Hepatic stellate cell (primary cell): ENCODE results near the gene RPA3.
A peak's percentile ranks its signal among the peaks of the same experiment; 100 is the strongest.

Experiments
- DNase-seq: peaks from one replicate; pipeline ENCODE4 v3.0.0; 2011; ENCODE audit warnings: low spot score

Gene RPA3

DNA sequence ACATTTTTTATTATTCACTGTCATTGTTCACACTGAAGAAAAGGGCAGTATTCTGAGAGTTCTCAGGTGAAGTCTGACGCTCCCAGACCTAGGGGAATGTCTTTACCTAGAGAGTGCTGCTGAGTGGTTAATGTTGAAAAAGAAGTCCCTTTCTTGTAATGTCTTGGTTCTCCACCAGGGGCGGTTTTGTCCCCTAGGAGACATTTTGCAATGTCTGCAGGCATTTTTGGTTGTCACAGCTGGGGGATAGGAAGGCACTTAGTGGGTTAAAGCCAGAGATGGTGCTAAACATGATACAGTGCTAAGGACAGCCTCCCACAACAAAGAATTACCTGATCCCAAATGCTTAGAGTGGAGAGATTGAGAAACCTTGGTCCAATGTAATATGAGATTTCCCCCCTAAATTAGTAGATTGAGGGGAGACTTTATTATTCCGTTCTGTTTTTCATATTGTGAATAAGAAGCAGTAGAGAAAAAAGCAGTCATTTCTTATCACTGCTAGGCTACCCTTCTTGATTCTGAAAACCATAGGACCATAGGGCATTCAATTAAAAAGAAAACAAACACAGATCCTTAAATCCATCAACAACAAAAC, 64.7 kb downstream of the RPA3 start:
- no peak for DNase-seq

DNA sequence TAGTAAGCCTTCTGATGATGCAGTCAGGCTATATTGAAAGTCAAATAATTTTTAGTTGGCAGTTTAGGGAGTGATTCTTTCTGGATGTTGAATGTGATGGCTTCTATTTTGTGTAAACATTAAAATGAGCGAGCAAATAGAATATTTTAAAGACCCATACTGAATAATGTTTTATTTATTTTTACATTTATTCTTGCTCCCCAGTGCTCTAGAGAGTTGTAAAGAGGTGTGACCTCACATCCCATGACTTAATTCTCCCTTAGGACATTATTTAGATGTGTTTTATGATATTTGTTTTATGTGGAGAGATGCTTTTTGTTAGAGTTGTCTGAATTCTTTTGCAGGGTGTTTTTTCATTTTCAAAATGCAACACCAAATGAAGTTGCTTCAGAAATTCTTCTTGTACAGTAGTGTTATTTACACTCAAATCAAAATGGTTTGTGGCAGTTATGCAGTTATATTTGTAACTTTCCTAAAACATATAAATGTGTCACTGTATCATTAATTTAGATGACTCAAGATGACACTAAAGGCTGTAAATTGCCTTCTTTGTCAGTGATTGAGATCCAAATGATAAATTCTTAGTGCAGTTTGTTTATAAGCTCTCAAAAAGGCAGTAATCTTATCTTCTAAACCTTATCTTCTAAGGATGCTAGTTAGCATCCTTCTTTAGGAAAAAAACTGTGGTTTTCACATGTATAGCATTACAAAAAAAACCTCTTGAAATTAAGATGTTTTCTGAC, 65.4 kb downstream of the RPA3 start:
- no peak for DNase-seq

GRCh38 chr7:7651479-7651878, 66.9 kb downstream of the RPA3 start:
- no peak for DNase-seq

DNA sequence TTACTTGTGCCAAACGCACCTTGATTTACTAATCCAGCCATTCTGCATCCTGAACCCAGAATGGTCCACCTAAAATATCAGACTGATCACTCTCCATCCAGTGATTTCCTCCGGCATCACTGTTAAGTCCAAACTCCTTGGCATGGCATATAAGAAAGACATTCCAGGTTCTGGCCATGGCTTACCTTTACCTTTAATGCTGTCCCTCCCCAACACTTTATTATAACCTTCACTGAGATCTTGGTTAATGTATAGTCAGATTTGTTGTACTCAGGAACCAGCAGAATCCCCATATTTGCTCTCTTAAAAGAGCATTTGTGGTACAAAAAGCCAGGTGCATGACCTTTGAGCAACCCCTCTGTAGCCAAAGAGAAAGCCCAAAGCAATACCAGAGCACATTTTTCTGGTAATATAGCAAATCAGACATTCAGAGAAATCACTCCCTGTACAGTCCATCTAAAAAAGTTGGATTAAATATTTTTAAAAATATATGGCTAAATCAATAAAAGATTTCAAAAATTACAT, 67.7 kb downstream of the RPA3 start:
- DNase-seq = no peak

DNA sequence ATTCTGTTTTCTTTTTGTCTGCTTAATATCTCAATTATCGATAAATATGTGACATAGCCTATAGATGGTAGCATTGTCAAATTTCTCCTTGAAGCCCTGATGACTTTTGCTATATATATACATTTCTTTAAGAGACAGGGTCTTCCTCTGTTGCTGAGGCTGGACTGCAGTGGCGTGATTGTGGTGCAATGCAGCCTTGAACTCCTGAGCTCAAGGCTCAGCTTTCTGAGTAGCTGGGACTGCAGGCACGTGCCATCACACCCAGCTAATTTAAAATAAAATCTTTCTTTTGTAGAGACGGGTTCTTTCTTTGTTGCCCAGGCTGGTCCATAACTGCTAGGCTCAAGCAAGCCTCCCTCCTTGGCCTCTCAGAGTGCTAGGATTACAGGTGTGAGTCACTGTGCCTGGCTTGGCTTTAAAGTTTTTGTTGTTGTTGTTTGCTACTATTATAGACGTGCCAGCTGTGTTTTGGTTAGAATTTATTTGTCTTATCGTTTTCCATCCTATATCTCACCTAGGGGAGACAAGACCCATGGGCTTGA, 70.8 kb downstream of the RPA3 start:
- DNase-seq = no peak

GRCh38 chr7:7642081-7642480, 76.3 kb downstream of the RPA3 start:
- no peak for DNase-seq

- peak; percentile 28 for DNase-seq
These were observed 77.2 kb downstream of the RPA3 start for GRCh38 chr7:7641129-7641663.

DNA sequence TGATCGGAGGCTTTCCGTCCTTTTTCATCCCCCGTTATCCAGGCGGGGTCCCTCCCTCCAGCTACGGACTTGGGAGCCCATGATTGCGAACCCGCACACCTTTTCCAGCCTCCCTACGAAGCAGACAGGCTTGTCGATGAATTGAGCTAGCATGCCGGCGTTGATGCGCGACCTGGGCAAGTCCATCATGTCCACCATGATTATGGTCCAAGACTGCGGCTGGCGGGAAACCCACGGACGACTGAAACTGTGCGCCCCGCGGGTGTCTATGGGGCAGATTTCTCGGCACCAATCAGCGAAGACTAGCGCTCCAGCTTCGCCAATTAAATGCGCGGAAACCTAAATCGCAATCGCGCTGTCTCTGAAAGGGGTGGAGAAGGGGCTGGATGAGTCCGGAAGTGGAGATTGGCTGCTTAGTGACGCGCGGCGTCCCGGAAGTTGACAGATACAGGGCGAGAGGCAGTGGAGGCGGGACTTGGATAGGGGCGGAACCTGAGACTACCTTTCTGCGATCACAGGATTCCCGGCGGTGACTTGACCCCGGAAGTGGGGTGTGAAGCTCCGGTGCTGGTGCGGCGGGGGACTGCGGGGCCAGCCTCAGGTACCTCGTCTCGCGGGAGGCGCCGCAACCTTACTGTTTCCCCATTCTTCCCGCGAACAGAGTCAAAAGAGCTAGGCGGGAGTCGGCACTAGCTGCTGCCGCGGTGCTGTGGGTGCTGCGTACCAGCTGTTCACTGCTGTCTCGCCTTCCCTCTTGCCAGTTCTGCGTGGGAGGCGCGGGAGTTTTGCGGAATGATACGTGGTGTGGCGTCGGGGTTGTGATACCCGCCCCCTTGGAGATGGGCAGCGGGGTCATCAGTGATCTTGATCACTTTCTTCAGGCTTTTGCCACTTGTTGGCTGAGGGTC, 77.9 kb downstream of the RPA3 start, which contains the start of gene UMAD1:
Gene UMAD1, plus strand, starts transcription at position 532 of the 908 bp plus-strand sequence. CDS start 32,620 bp downstream, outside the sequence.
- peak; percentile 94 for DNase-seq

GRCh38 chr7:7639847-7640220, 78.6 kb downstream of the RPA3 start:
- DNase-seq = no peak

DNA sequence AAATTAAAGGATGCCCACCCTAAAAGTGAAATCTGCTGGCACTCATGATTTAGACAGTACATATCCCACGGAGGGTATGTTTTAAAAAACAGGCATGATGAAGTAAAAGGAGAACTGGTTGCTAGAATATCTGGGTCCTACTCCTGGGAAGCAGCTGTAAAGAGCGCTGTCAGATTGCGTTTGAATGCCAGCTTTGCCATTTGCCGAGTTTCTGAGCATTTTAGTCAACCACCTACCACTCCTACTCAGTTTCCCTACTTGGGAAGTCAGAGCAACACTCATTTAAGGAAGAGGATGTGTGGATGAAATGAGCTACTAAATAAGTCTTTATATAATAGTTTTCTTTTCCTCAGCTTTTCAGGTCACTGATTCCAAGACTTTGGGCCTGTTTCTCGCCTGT, 79.0 kb downstream of the RPA3 start:
- no peak for DNase-seq

DNA sequence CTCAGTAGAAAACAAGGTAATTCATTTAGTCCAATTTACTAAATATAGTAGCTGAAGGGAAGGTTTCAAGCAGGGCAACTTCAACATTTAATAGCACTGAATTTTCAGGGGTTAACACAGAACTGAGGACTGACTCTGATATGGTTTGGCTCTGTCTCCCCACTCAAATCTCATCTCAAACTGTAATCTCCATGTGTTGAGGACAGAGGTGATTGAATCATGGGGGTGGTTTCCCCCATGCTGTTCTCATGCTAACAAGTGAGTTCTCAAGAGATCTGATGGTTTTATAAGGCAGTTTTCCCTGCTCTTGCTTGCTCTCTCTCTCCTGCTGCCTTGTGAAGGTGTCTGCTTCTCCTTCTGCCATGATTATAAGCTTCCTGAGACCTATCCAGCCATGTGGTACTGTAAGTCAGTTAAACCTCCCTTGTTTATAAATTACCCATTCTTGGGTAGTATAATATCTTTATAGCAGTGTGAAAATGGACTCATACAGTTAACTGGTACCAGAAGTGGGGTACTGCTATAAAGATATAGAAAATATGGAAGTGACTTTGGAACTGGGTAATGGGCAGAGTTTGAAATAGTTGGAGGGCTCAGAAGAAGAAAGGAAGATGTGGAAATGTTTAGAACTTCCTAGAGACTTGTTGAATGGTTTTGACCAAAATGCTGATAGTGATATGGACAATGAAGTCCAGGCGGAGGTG, 87.6 kb downstream of the RPA3 start:
- no peak for DNase-seq

- DNase-seq = no peak
These were observed 89.9 kb downstream of the RPA3 start for GRCh38 chr7:7628476-7628875.

- no peak for DNase-seq
These were observed 97.7 kb downstream of the RPA3 start for GRCh38 chr7:7620644-7621210.

DNA sequence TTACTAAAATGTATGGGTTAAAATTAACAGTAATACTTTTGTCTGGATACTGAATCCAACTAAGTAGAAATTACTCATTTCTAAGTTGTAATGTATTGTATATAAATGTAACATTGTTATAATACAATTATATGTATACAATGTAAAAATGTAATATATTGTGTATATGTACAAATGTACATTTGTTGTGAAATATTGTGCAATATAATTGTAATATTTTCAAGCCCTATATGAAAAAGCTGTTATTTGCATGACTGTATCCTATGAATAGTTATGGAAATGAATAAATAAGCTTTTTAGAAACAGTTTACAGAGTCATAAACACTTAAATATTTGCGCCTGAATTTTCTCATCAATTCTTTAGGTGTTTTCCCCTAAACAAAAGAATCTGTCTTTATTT, 98.2 kb downstream of the RPA3 start:
- DNase-seq = no peak

GRCh38 chr7:7618410-7618809, 100.0 kb downstream of the RPA3 start:
- no peak for DNase-seq

GRCh38 chr7:7617550-7617949, 100.9 kb downstream of the RPA3 start:
- DNase-seq = no peak

DNA sequence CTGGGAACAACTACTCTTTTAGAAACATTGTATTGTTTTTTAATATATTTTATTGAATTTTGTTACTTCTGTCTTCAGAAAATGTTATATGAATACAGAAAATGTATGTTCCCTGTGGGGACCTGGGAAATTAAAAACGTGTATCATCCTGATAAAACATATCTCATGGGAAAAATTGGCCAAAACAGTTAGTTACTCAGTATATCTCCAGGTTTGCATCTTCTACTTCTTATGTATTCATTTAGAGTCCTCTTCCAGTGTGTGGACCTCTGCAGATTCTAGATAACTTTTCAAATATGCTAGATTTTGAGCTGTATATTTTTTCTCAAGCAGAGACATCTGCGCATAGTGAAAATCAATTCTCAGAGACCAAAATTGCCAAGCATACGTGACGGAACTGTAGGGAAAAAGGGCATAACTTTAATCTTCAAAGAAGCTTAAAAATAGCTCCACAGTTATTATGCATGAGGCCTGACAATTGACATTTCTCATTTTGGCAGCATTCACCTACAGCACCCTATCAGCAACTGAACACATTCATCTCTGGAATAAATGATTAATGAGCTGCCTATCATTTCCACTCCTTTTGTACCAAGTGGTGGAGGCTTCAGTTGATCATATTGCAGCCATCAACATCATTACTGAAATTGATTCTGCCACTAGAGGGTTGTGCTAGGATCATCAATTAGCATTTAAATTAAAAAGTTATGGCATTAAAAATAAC, 104.2 kb downstream of the RPA3 start:
- no peak for DNase-seq

DNA sequence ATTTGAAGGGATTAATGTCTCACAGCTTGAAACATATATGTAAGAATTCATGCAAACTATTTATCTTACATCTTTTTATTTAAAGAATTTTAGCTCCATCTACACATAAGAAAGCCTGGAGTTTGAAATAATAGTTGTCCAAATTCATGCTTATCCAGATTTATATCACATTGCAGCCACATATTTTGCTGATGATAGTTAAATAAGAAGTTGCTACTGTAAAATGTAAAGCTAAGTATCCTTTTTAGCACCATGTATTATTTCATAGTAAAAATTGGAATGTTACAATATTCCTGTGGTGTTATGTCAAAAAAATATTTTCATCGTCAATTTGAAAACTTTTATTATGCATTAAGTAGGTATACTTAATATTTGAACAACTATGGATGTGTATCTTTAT, 105.2 kb downstream of the RPA3 start:
- no peak for DNase-seq

DNA sequence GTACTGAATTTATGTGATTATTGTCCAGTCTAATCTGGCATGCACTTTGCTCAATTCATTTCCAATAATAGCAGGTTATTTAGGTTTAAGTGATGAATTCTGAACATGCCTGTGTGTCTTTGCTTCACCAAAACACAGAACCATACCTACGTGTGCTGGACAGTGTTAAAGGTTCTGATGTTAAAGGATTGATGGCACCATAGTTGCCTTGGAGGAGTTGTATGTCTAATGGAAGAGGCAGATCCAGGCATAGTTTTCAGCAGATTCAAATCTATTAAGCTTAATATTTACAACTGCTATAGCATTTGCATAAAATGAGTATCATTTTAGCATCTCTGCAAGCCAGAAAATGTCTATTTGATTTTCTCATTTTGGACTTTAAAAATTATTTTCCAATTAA, 105.9 kb downstream of the RPA3 start:
- no peak for DNase-seq

- DNase-seq = no peak
These were observed 109.1 kb downstream of the RPA3 start for GRCh38 chr7:7609330-7609729.
